ENCODE measurements around the gene GEMIN7. TPM values are rescaled to one million over a fixed set of nuclear protein-coding genes. Genes with fewer than 3 reads are reported as not detected.
A peak's percentile ranks its signal among the peaks of the same experiment; 100 is the strongest.

GEMIN7 gene
- total and polyA plus RNA-seq, 2 of the 13 experiments (the other 11 are each of a cell fraction or from before 2014, with no cell fraction given) = 24.1 to 30.6 TPM

GRCh38 chr19:45097776-45098520 lies 18.9 kb downstream of the GEMIN7 start (continued):
- no peak for TF ChIP-seq ZNF788 (CRISPR knock-in tag; IDR thresholded peaks at IDR 0.05; ENCODE audit: borderline replicate concordance)
- no peak for TF ChIP-seq U2AF1 (optimal IDR thresholded peaks at IDR 0.05; ENCODE audit: low read depth, low read length)
- no peak for TF ChIP-seq ETS1 (CRISPR knock-in tag; IDR thresholded peaks at IDR 0.05)
- TF ChIP-seq CREB3 (CRISPR knock-in tag; IDR thresholded peaks at IDR 0.05) = no peak
- TF ChIP-seq ZNF770 (CRISPR knock-in tag; IDR thresholded peaks at IDR 0.05) = no peak
- TF ChIP-seq ZNF232 (CRISPR knock-in tag; IDR thresholded peaks at IDR 0.05; ENCODE audit: borderline replicate concordance) = 0 out of 2 replicates have a peak, but pooled peaks have one; percentile 72
- no peak for TF ChIP-seq ZNF441 (CRISPR knock-in tag; IDR thresholded peaks at IDR 0.05; ENCODE audit: borderline replicate concordance)
- TF ChIP-seq GLI4 (CRISPR knock-in tag; IDR thresholded peaks at IDR 0.05; ENCODE audit: borderline replicate concordance) = no peak
- TF ChIP-seq REL (CRISPR knock-in tag; conservative IDR thresholded peaks at IDR 0.05) = no peak
- no peak for TF ChIP-seq CC2D1A (CRISPR knock-in tag; IDR thresholded peaks at IDR 0.05)
- TF ChIP-seq ZBTB38 (CRISPR knock-in tag; IDR thresholded peaks at IDR 0.05) = no peak
- TF ChIP-seq FLYWCH1 (CRISPR knock-in tag; IDR thresholded peaks at IDR 0.05) = no peak
- TF ChIP-seq ATF7-NPFF (CRISPR knock-in tag; IDR thresholded peaks at IDR 0.05; ENCODE audit: low read depth) = 0 out of 2 replicates have a peak, but pooled peaks have one; percentile 54
- no peak for TF ChIP-seq MIXL1 (CRISPR knock-in tag; IDR thresholded peaks at IDR 0.05)
- no peak for TF ChIP-seq ZNF589 (CRISPR knock-in tag; conservative IDR thresholded peaks at IDR 0.05)
- TF ChIP-seq DZIP1 (CRISPR knock-in tag; IDR thresholded peaks at IDR 0.05) = 0 out of 2 replicates have a peak, but pooled peaks have one; percentile 34
- no peak for TF ChIP-seq HHEX (CRISPR knock-in tag; IDR thresholded peaks at IDR 0.05)
- no peak for TF ChIP-seq HNRNPK (IDR thresholded peaks at IDR 0.05; ENCODE audit: low read depth, low read length, poor library complexity, severe bottlenecking)
- TF ChIP-seq ZNF17 (CRISPR knock-in tag; IDR thresholded peaks at IDR 0.05) = no peak
- TF ChIP-seq ZNF276 (CRISPR knock-in tag; IDR thresholded peaks at IDR 0.05; ENCODE audit: low read depth) = no peak
- peak; percentile 40; the same call in 1 of the 2 replicates for TF ChIP-seq FOXA3 (CRISPR knock-in tag; IDR thresholded peaks at IDR 0.05)
